Trophoblast cell (in vitro differentiated cells and primary cell): Measurements from ENCODE around the gene KYAT1.

Experiments
- DNase-seq, 2 donors: peaks; one replicate each; pipeline ENCODE4 v3.0.0-alpha.2; 2016
- H2AFZ ChIP-seq: 2 replicates; pipeline ENCODE4 v1.6.1; 2013; ENCODE audit warnings: low read length, moderate library complexity, mild to moderate bottlenecking; ENCODE audit not compliant: insufficient read depth, poor library complexity
- H2AK5ac ChIP-seq: 2 replicates; pipeline ENCODE4 v1.6.1; 2013; ENCODE audit warnings: mild to moderate bottlenecking, low read length
- H2BK120ac ChIP-seq: 2 replicates; pipeline ENCODE4 v1.6.1; 2013; ENCODE audit warnings: low read length, mild to moderate bottlenecking, moderate library complexity; ENCODE audit not compliant: insufficient read depth, poor library complexity
- H2BK12ac ChIP-seq: 2 replicates; pipeline ENCODE4 v1.6.1; 2013; ENCODE audit warnings: mild to moderate bottlenecking, low read length, moderate library complexity
- H2BK5ac ChIP-seq: 2 replicates; pipeline ENCODE4 v1.6.1; 2013; ENCODE audit warnings: low read length, low read depth, moderate library complexity, mild to moderate bottlenecking; ENCODE audit not compliant: poor library complexity
- H3K14ac ChIP-seq: 2 replicates; pipeline ENCODE4 v1.6.1; 2013; ENCODE audit warnings: mild to moderate bottlenecking, low read length
- H3K18ac ChIP-seq: 2 replicates; pipeline ENCODE4 v1.6.1; 2013; ENCODE audit warnings: mild to moderate bottlenecking, low read length
- H3K23ac ChIP-seq: 2 replicates; pipeline ENCODE4 v1.6.1; 2013; ENCODE audit warnings: low read length
- H3K27ac ChIP-seq: 2 replicates; pipeline ENCODE4 v1.5.1; 2013; ENCODE audit warnings: low read depth, mild to moderate bottlenecking, inconsistent platforms, low read length, moderate library complexity
- H3K27me3 ChIP-seq: 2 replicates; pipeline ENCODE4 v1.6.1; 2013; ENCODE audit warnings: inconsistent platforms, mild to moderate bottlenecking, low read length, moderate library complexity; ENCODE audit not compliant: insufficient read depth
- H3K36me3 ChIP-seq, 2 experiments: 1 replicate in 1 of 2; 2 replicates in 1 of 2; pipeline ENCODE4 v1.6.1; 2013; ENCODE audit warnings: low read length in 2 of 2, mild to moderate bottlenecking in 2 of 2, moderate library complexity in 1 of 2; ENCODE audit not compliant: insufficient read depth in 2 of 2, control insufficient read depth in 1 of 2
- H3K4ac ChIP-seq: 2 replicates; pipeline ENCODE4 v1.6.1; 2013; ENCODE audit warnings: low read depth, mild to moderate bottlenecking, low read length, moderate library complexity
- H3K4me1 ChIP-seq, 2 experiments: 1 replicate in 1 of 2; 2 replicates in 1 of 2; pipeline ENCODE4 v1.6.1; 2013; ENCODE audit warnings: low read length in 2 of 2, mild to moderate bottlenecking in 2 of 2, moderate library complexity in 1 of 2; ENCODE audit not compliant: insufficient read depth in 2 of 2, control insufficient read depth in 1 of 2
- H3K4me2 ChIP-seq: 2 replicates; pipeline ENCODE4 v1.6.1; 2013; ENCODE audit warnings: inconsistent platforms, mild to moderate bottlenecking, low read length, moderate library complexity
- H3K4me3 ChIP-seq: 2 replicates; pipeline ENCODE4 v1.5.1; 2013; ENCODE audit warnings: mild to moderate bottlenecking, low read depth, low read length, inconsistent platforms
- H3K79me1 ChIP-seq: one replicate; pipeline ENCODE4 v1.6.1; 2013; ENCODE audit warnings: low read length
- H3K79me2 ChIP-seq: 2 replicates; pipeline ENCODE4 v1.6.1; 2013; ENCODE audit warnings: low read length, mild to moderate bottlenecking; ENCODE audit not compliant: control insufficient read depth, insufficient read depth, poor library complexity
- H3K9ac ChIP-seq: 2 replicates; pipeline ENCODE4 v1.6.1; 2013; ENCODE audit warnings: mild to moderate bottlenecking, low read length
- H3K9me3 ChIP-seq: 2 replicates; pipeline ENCODE4 v1.6.1; 2013; ENCODE audit warnings: low read depth, mild to moderate bottlenecking, control low read depth, inconsistent platforms, low read length; ENCODE audit not compliant: insufficient read depth
- H4K12ac ChIP-seq: 2 replicates; pipeline ENCODE4 v1.6.1; 2013; ENCODE audit warnings: low read depth, mild to moderate bottlenecking, low read length, moderate library complexity
- H4K8ac ChIP-seq: 2 replicates; pipeline ENCODE4 v1.6.1; 2013; ENCODE audit warnings: low read depth, mild to moderate bottlenecking, low read length, moderate library complexity
- H4K91ac ChIP-seq: one replicate; pipeline ENCODE4 v1.6.1; 2013; ENCODE audit warnings: low read depth, mild to moderate bottlenecking, low read length, moderate library complexity
- WGBS: extraction: QIAGEN DNeasy Blood & Tissue Kit; methylation state at CpG from one replicate; pipeline ENCODE4 v1.1.7; 2013; ENCODE audit warnings: missing lambda C conversion rate; ENCODE audit not compliant: insufficient read length, insufficient coverage; ENCODE audit errors: extremely low coverage; 5-methylcytosine and 5-hydroxymethylcytosine counted together

Gene KYAT1

DNA sequence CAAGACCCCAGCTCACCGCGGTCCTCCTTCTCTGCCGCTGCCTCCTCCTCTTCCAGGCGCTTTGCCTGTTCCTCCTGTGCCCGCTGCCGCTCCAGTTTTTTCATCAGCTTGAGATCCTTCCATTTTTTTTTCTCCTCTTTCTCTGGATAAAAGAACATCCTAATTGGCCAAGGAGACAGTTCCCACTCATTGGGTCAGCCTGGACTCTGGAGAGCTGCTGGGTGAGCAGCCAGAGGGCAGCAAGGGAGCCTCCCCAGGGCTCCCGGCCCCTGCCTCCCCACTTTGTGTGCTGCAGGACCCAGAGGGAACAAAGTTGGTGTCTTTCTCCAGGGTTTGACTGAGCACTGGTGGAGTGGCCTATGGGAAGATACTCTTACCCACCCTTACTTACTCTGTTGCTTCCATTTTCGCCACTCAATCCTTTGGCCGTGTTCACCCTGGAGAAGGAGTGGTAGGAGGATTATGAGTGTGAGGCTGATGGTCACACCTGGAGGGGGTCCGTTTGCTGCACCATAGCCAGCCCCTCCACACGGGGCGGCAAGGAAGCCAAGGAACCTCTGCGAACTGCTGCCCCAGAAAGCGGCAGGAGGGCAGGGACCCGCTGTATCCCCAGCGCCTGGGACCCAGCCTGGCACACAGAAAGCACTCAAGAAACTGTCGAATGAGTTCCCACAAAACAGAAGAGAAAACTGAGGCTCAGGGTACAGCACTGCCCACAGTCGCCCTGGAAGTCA is 52.9 kb downstream of the KYAT1 start:
- no peak overlapping the region for H3K27ac ChIP-seq
- DNase-seq = no peak
- no peak overlapping the region for H3K23ac ChIP-seq
- peaks cover 2% of the 10 kb centered on the region for H3K9me3 ChIP-seq
- H2BK12ac ChIP-seq = no peak overlapping the region
- H3K14ac ChIP-seq = peak overlapping the region; percentile 81
- peak overlapping the region; percentile 65 for H4K91ac ChIP-seq
- peak overlapping the region; percentile 79 for H3K4me3 ChIP-seq
- no peak overlapping the region for H2BK5ac ChIP-seq
- H2AK5ac ChIP-seq = peak overlapping the region; percentile 27
- peaks cover 32 to 38% of the 10 kb centered on the region in 2 experiments for H3K36me3 ChIP-seq
- WGBS = no CpG with 5 or more reads among the region's 18 CpGs
- peak overlapping the region; percentile 93 for H3K4me2 ChIP-seq
- peak overlapping the region; percentile 94 for H4K8ac ChIP-seq
- no peaks in the 10 kb centered on the region for H3K27me3 ChIP-seq
- H4K12ac ChIP-seq = peak overlapping the region; percentile 89
- H3K18ac ChIP-seq = peak overlapping the region; percentile 45
- H3K9ac ChIP-seq = peak overlapping the region; percentile 82
- peak overlapping the region; percentile 34 for H2BK120ac ChIP-seq
- H3K4me1 ChIP-seq = peaks cover 5 to 11% of the 10 kb centered on the region in 2 experiments
- peak overlapping the region; percentile 96 for H2AFZ ChIP-seq
- peak overlapping the region; percentile 22 for H3K4ac ChIP-seq
- H3K79me2 ChIP-seq = peaks cover 7% of the 10 kb centered on the region
- H3K79me1 ChIP-seq = peaks cover 3% of the 10 kb centered on the region

GRCh38 chr9:128828267-128828666 is 53.5 kb downstream of the KYAT1 start:
- H3K4me3 ChIP-seq = no peak overlapping the region
- no peak overlapping the region for H3K18ac ChIP-seq
- H2BK12ac ChIP-seq = no peak overlapping the region
- no peak overlapping the region for H2AK5ac ChIP-seq
- H2AFZ ChIP-seq = no peak overlapping the region
- no peak overlapping the region for H2BK120ac ChIP-seq
- WGBS = no CpG with 5 or more reads among the region's 8 CpGs
- H3K79me2 ChIP-seq = peaks cover 7% of the 10 kb centered on the region
- no peak overlapping the region for H3K23ac ChIP-seq
- H3K14ac ChIP-seq = no peak overlapping the region
- peak overlapping the region; percentile 22 for H3K4ac ChIP-seq
- no peak overlapping the region for H4K8ac ChIP-seq
- H3K79me1 ChIP-seq = peaks cover 3% of the 10 kb centered on the region
- no peak overlapping the region for H3K4me2 ChIP-seq
- H2BK5ac ChIP-seq = no peak overlapping the region
- no peak overlapping the region for H4K12ac ChIP-seq
- H3K36me3 ChIP-seq = peaks cover 38 to 43% of the 10 kb centered on the region in 2 experiments
- H3K4me1 ChIP-seq = peaks cover 5 to 11% of the 10 kb centered on the region in 2 experiments
- H4K91ac ChIP-seq = no peak overlapping the region
- no peak for DNase-seq
- H3K27me3 ChIP-seq = no peaks in the 10 kb centered on the region
- no peak overlapping the region for H3K9ac ChIP-seq
- no peaks in the 10 kb centered on the region for H3K9me3 ChIP-seq
- no peak overlapping the region for H3K27ac ChIP-seq

GRCh38 chr9:128825923-128826700 is 55.6 kb downstream of the KYAT1 start:
- no peak overlapping the region for H2BK120ac ChIP-seq
- H2BK12ac ChIP-seq = no peak overlapping the region
- H3K79me1 ChIP-seq = peaks cover 3% of the 10 kb centered on the region
- H3K23ac ChIP-seq = no peak overlapping the region
- H3K4me1 ChIP-seq = peaks cover 5 to 11% of the 10 kb centered on the region in 2 experiments
- H3K14ac ChIP-seq = no peak overlapping the region
- no peak overlapping the region for H2AFZ ChIP-seq
- no peak overlapping the region for H4K91ac ChIP-seq
- H3K36me3 ChIP-seq = peaks cover 58 to 61% of the 10 kb centered on the region in 2 experiments
- H3K4me2 ChIP-seq = no peak overlapping the region
- H3K79me2 ChIP-seq = peaks cover 7% of the 10 kb centered on the region
- H3K27me3 ChIP-seq = no peaks in the 10 kb centered on the region
- H3K27ac ChIP-seq = no peak overlapping the region
- peak in 1 of 2 donors; percentile 51 for DNase-seq
- no peak overlapping the region for H3K18ac ChIP-seq
- H3K9me3 ChIP-seq = no peaks in the 10 kb centered on the region
- no peak overlapping the region for H2BK5ac ChIP-seq
- H3K4ac ChIP-seq = no peak overlapping the region
- H4K12ac ChIP-seq = no peak overlapping the region
- no peak overlapping the region for H3K9ac ChIP-seq
- no peak overlapping the region for H4K8ac ChIP-seq
- no peak overlapping the region for H2AK5ac ChIP-seq
- H3K4me3 ChIP-seq = no peak overlapping the region
- no CpG with 5 or more reads among the region's 22 CpGs for WGBS

DNA sequence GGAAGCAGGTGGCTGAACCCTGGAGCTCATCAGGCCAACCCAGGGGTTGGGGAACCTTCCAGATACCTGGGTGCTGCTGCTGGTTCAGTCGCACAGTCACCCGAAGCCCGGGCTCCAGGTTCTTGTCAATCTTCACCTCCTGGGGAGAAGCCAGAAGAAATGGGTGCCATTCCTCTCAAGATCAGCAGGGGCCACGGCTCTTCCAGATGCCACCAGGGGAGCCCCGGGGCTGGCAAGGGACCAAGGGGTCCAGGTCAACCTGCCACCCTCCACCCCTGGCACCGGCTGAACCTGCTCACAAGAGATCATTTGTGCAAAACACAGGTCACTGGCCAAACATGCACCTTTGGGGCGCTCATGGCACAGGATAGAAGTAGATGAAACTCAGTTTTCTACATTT is 56.8 kb downstream of the KYAT1 start:
- Histone ChIP-seq H4K12ac (no peak overlapping the region), H2AFZ (no peak overlapping the region), H4K8ac (no peak overlapping the region), H3K4me2 (no peak overlapping the region), H2BK5ac (no peak overlapping the region), H3K9me3 (no peaks in the 10 kb centered on the region), H3K79me2 (peaks cover 7% of the 10 kb centered on the region), H2BK120ac (no peak overlapping the region), H3K23ac (no peak overlapping the region), H3K14ac (no peak overlapping the region), H4K91ac (no peak overlapping the region), H2BK12ac (no peak overlapping the region), H3K18ac (no peak overlapping the region), H3K27ac (no peak overlapping the region), H3K4ac (no peak overlapping the region), H2AK5ac (no peak overlapping the region), H3K4me1 (peaks cover 8 to 11% of the 10 kb centered on the region in 2 experiments), H3K4me3 (no peak overlapping the region), H3K9ac (no peak overlapping the region), H3K27me3 (no peaks in the 10 kb centered on the region), H3K79me1 (peaks cover 3% of the 10 kb centered on the region), H3K36me3 (peaks cover 60 to 64% of the 10 kb centered on the region in 2 experiments)
- WGBS = no CpG with 5 or more reads among the region's 7 CpGs
- no peak for DNase-seq
